Measurements from ENCODE around the gene PSMA4. TPM values are rescaled to one million over a fixed set of nuclear protein-coding genes. Genes with fewer than 3 reads are reported as not detected.
"Not testable (repeated sequence)": the region's sequence is repeated elsewhere in the genome, so short reads cannot be mapped to it uniquely, and the experiment has no call there.

The PSMA4 gene
- total and polyA plus RNA-seq, 10 donors, result 99.0 to 243 (median 120) TPM

DNA sequence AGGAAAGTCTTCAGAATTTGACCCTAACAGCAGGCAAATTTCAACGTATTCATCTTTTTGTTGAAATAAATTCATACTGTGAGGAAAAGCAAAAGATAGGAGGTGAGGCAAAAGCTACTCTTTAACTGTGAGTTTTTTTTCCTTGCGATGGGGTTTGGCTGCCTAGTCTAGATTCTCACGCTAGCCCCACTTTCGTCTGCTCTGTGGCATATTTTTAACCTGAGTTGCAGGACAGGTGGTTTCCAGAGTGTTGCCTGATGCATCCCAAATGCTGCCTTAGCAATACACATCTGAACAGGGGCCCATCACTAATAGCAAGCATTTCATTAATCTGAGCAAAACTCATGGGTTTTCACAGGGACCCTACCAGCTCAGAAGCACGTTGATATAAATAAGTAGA, 11.7 kb downstream of the PSMA4 start:
- intact Hi-C loops (cut with DNase I; ENCODE audit: low total_unique reads), result no loop called here
- Histone ChIP-seq H3K9me3 (no peaks in the 10 kb centered on the region), H3K4me1 (no peaks in the 10 kb centered on the region), H3K27ac (no peak overlapping the region), H3K27me3 (replicated peaks in 1 of 7) (no peaks in the 10 kb centered on the region), H3K4me3 (no peak overlapping the region), H3K36me3 (peaks cover 0 to 48% (median 44%) of the 10 kb centered on the region in 6 donors)
- 83 to 95% (median 89%) methylated on average over 5 of the region's 5 CpGs for WGBS, 5 donors
- TF ChIP-seq POLR2AphosphoS5 (IDR thresholded peaks at IDR 0.05), result no peak
- TF ChIP-seq CTCF (IDR thresholded peaks at IDR 0.05 in 8 of 11, conservative IDR thresholded peaks at IDR 0.05 in 3 of 11), result no peak
- no peak for DNase-seq

DNA sequence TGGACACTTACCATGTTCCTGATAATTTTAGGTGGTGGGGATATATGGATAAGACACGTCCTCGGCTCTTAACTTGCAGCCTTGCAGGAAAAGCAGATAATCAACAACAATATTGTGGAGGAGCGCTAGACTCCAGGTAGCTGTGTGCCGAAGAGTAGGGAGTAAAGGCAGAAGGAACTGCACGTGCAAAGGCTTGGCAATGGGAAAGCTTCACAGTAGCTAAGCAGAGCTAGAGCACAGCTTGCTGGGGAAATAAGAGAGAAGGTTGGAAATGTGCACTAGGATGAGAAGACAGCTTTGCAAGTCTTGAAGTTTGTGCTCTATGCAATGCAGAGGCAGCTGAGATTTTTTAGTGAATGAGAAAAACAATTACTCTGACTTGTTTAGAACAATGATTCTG, 12.4 kb downstream of the PSMA4 start:
- Histone ChIP-seq H3K36me3 (peaks cover 0 to 41% (median 37%) of the 10 kb centered on the region in 6 donors), H3K4me3 (no peak overlapping the region), H3K4me1 (no peaks in the 10 kb centered on the region), H3K27me3 (replicated peaks in 1 of 7) (no peaks in the 10 kb centered on the region), H3K27ac (no peak overlapping the region), H3K9me3 (no peaks in the 10 kb centered on the region)
- DNase-seq, result no peak
- intact Hi-C loops (cut with DNase I; ENCODE audit: low total_unique reads), result no loop called here
- WGBS, 5 donors, result 80 to 96% (median 82%) methylated on average over 5 of the region's 5 CpGs
- TF ChIP-seq POLR2AphosphoS5 (IDR thresholded peaks at IDR 0.05), result no peak
- TF ChIP-seq POLR2A (IDR thresholded peaks at IDR 0.05), result no peak
- TF ChIP-seq CTCF (IDR thresholded peaks at IDR 0.05 in 8 of 11, conservative IDR thresholded peaks at IDR 0.05 in 3 of 11), result no peak

DNA sequence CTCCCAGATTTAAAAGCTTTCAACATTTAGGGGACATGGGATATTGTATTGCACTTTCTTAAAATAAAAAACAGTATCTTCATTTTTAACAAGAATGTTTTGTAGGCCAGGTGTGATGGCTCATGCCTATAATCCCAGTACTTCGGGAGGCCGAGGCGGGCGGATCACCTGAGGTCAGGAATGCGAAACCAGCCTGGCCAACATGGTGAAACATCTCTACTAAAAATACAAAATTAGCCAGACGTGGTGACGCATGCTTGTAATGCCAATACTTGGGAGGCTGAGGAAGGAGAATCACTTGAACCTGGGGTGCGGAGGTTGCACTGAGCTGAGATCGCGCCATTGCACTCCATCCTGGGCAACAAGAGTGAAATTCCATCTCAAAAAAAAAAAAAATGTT, 20.0 kb downstream of the PSMA4 start:
- intact Hi-C loops (cut with DNase I; ENCODE audit: low total_unique reads); H3K9me3 ChIP-seq; H3K27ac ChIP-seq; H3K4me1 ChIP-seq; H3K36me3 ChIP-seq; DNase-seq; H3K4me3 ChIP-seq; H3K27me3 ChIP-seq (replicated peaks in 1 of 7): not testable (repeated sequence)
- 93 to 99% (median 98%) methylated on average over 10 of the region's 10 CpGs for WGBS, 5 donors

DNA sequence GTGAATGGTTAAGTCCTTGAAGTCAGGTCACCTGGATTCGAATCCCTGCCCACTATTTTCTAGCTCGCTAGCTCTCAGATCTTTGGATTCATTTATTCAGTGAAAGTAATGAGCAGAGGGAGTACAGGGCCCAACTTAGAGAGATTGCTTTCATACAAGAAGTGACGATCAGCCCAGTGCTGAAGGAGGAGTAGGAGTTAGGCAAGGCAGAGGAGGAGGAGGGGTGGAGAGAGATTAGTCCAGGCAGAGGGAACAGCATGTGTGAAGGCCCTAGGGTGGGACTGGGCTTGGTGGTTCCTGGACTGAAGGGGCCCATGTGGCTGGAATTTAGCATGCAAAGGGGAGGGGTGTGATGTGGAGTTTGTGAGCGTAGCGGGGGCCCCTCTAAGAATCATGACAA, 21.2 kb downstream of the PSMA4 start:
- intact Hi-C loops (cut with DNase I; ENCODE audit: low total_unique reads), result no loop called here
- H3K9me3 ChIP-seq, result no peaks in the 10 kb centered on the region
- 80 to 91% (median 86%) methylated on average over 5 of the region's 5 CpGs for WGBS, 5 donors
- no peak for DNase-seq
- H3K4me3 ChIP-seq, result no peak overlapping the region
- no peaks in the 10 kb centered on the region for H3K36me3 ChIP-seq
- peaks cover 0 to 15% (median 5%) of the 10 kb centered on the region in 7 donors for H3K27me3 ChIP-seq (replicated peaks in 1 of 7)
- no peak overlapping the region for H3K27ac ChIP-seq
- TF ChIP-seq POLR2AphosphoS5 (IDR thresholded peaks at IDR 0.05), result no peak
- no peak for TF ChIP-seq POLR2A (IDR thresholded peaks at IDR 0.05)
- TF ChIP-seq CTCF (IDR thresholded peaks at IDR 0.05 in 8 of 11, conservative IDR thresholded peaks at IDR 0.05 in 3 of 11), result no peak
- peaks cover 8 to 20% (median 16%) of the 10 kb centered on the region in 6 donors for H3K4me1 ChIP-seq

- peaks cover 0 to 25% (median 8%) of the 10 kb centered on the region in 7 donors for H3K27me3 ChIP-seq (replicated peaks in 1 of 7)
- H3K4me1 ChIP-seq, result peaks cover 8 to 23% (median 17%) of the 10 kb centered on the region in 6 donors
- WGBS, 5 donors, result 90 to 98% (median 92%) methylated on average over 2 of the region's 2 CpGs
- intact Hi-C loops (cut with DNase I; ENCODE audit: low total_unique reads), result no loop called here
- TF ChIP-seq POLR2AphosphoS5 (IDR thresholded peaks at IDR 0.05), result no peak
- no peak overlapping the region for H3K4me3 ChIP-seq
- no peaks in the 10 kb centered on the region for H3K36me3 ChIP-seq
- no peaks in the 10 kb centered on the region for H3K9me3 ChIP-seq
- no peak for DNase-seq
- H3K27ac ChIP-seq, result no peak overlapping the region
Observed at GRCh38 chr15:78563092-78563491, 22.8 kb downstream of the PSMA4 start.

All from spleen (tissue), 11 donors.